Panc1 (cell line): ENCODE results near the gene RPS6KA6.

Experiments used
- CTCF ChIP-seq: fragments of 450-650 bp; IDR thresholded peaks from 2 replicates; pipeline ENCODE4 v1.5.1; 2017; ENCODE audit warnings: mild to moderate bottlenecking
- POLR2AphosphoS5 ChIP-seq: IDR thresholded peaks from 2 replicates; pipeline ENCODE4 v1.6.1; 2012; ENCODE audit warnings: mild to moderate bottlenecking, low read depth, low read length, moderate library complexity
- REST ChIP-seq, 2 experiments: IDR thresholded peaks; 2 replicates each; pipeline ENCODE4 v1.6.1; 2011 to 2012; ENCODE audit warnings: low read depth in 2 of 2, control low read depth in 1 of 2, low read length in 1 of 2, mild to moderate bottlenecking in 1 of 2, moderate library complexity in 1 of 2; ENCODE audit not compliant: insufficient read depth in 1 of 2
- SIN3A ChIP-seq: IDR thresholded peaks from 2 replicates; pipeline ENCODE4 v1.6.1; 2012; ENCODE audit warnings: low read depth, mild to moderate bottlenecking, low read length, moderate library complexity, borderline replicate concordance; ENCODE audit not compliant: insufficient read depth

GRCh38 chrX:84221181-84221580 is 33.2 kb upstream of the RPS6KA6 start:
- TF ChIP-seq POLR2AphosphoS5, result no peak
- no peak for TF ChIP-seq CTCF
- TF ChIP-seq REST (IDR thresholded peaks at IDR 0.05; ENCODE audit: insufficient read depth in 1 of 2, low read depth in 2 of 2, low read length in 1 of 2), result no peak
- TF ChIP-seq SIN3A, result no peak
